Measurements from ENCODE around the gene ACTG1. TPM values are rescaled to one million over a fixed set of nuclear protein-coding genes. Genes with fewer than 3 reads are reported as not detected.
"Not testable (repeated sequence)": the region's sequence is repeated elsewhere in the genome, so short reads cannot be mapped to it uniquely, and the experiment has no call there.

Gene ACTG1
- total RNA-seq, 2 experiments from 2014 or later, result 4,989 to 4,998 TPM

GRCh38 chr17:81538651-81539570 lies 26.3 kb upstream of the ACTG1 start:
- no peak overlapping the region for H3K4me3 Mint-ChIP-seq
- H3K27me3 Mint-ChIP-seq, result peaks cover 28% of the 10 kb centered on the region
- DNase-seq, result no peak
- peaks cover 6% of the 10 kb centered on the region for H3K36me3 Mint-ChIP-seq
- H3K4me1 Mint-ChIP-seq, result no peaks in the 10 kb centered on the region
- no peak overlapping the region for H3K27ac Mint-ChIP-seq
- no peaks in the 10 kb centered on the region for H3K9me3 Mint-ChIP-seq

GRCh38 chr17:81537856-81538555 lies 25.4 kb upstream of the ACTG1 start:
- Mint-ChIP-seq H3K27me3 (peaks cover 28% of the 10 kb centered on the region), H3K27ac (no peak overlapping the region), H3K36me3 (peaks cover 6% of the 10 kb centered on the region), H3K9me3 (no peaks in the 10 kb centered on the region), H3K4me1 (no peaks in the 10 kb centered on the region), H3K4me3 (no peak overlapping the region)
- no peak for DNase-seq

- Mint-ChIP-seq H3K27ac (no peak overlapping the region), H3K4me3 (no peak overlapping the region), H3K9me3 (no peaks in the 10 kb centered on the region), H3K4me1 (no peaks in the 10 kb centered on the region), H3K27me3 (peaks cover 28% of the 10 kb centered on the region), H3K36me3 (peaks cover 6% of the 10 kb centered on the region)
- DNase-seq, result peak; percentile 56
Observed at GRCh38 chr17:81537343-81537855, 24.8 kb upstream of the ACTG1 start.

- Mint-ChIP-seq H3K9me3 (no peaks in the 10 kb centered on the region), H3K36me3 (peaks cover 5% of the 10 kb centered on the region)
Observed at GRCh38 chr17:81536299-81537290, 24.0 kb upstream of the ACTG1 start.

GRCh38 chr17:81535480-81536298 lies 23.1 kb upstream of the ACTG1 start:
- Mint-ChIP-seq H3K27me3 (peaks cover 28% of the 10 kb centered on the region), H3K9me3 (no peaks in the 10 kb centered on the region), H3K36me3 (peaks cover 2% of the 10 kb centered on the region), H3K4me3 (no peak overlapping the region), H3K27ac (no peak overlapping the region), H3K4me1 (no peaks in the 10 kb centered on the region)
- DNase-seq, result no peak

More at GRCh38 chr17:81536299-81537290, 24.0 kb upstream of the ACTG1 start:
- DNase-seq, result peak; percentile 28
- no peak overlapping the region for H3K27ac Mint-ChIP-seq
- no peaks in the 10 kb centered on the region for H3K4me1 Mint-ChIP-seq
- no peak overlapping the region for H3K4me3 Mint-ChIP-seq
- H3K27me3 Mint-ChIP-seq, result peaks cover 28% of the 10 kb centered on the region

GRCh38 chr17:81535007-81535328 lies 22.4 kb upstream of the ACTG1 start:
- no peaks in the 10 kb centered on the region for H3K4me1 Mint-ChIP-seq
- H3K27me3 Mint-ChIP-seq, result peaks cover 28% of the 10 kb centered on the region
- no peaks in the 10 kb centered on the region for H3K9me3 Mint-ChIP-seq
- H3K4me3 Mint-ChIP-seq, result no peak overlapping the region
- H3K27ac Mint-ChIP-seq, result no peak overlapping the region
- no peak for DNase-seq
- peaks cover 2% of the 10 kb centered on the region for H3K36me3 Mint-ChIP-seq

- H3K9me3 Mint-ChIP-seq, result no peaks in the 10 kb centered on the region
- H3K27me3 Mint-ChIP-seq, result peaks cover 28% of the 10 kb centered on the region
Observed at GRCh38 chr17:81534157-81535006, 21.8 kb upstream of the ACTG1 start.

GRCh38 chr17:81533339-81534141 lies 20.9 kb upstream of the ACTG1 start:
- no peaks in the 10 kb centered on the region for H3K4me1 Mint-ChIP-seq
- no peak for DNase-seq
- H3K36me3 Mint-ChIP-seq, result peaks cover 2% of the 10 kb centered on the region
- H3K4me3 Mint-ChIP-seq, result no peak overlapping the region
- no peaks in the 10 kb centered on the region for H3K9me3 Mint-ChIP-seq
- no peak overlapping the region for H3K27ac Mint-ChIP-seq
- peaks cover 28% of the 10 kb centered on the region for H3K27me3 Mint-ChIP-seq

More at GRCh38 chr17:81534157-81535006, 21.8 kb upstream of the ACTG1 start:
- DNase-seq, result no peak
- no peaks in the 10 kb centered on the region for H3K4me1 Mint-ChIP-seq
- H3K4me3 Mint-ChIP-seq, result no peak overlapping the region
- H3K27ac Mint-ChIP-seq, result no peak overlapping the region
- peaks cover 2% of the 10 kb centered on the region for H3K36me3 Mint-ChIP-seq

- peaks cover 23% of the 10 kb centered on the region for H3K27me3 Mint-ChIP-seq
- no peaks in the 10 kb centered on the region for H3K9me3 Mint-ChIP-seq
- no peak overlapping the region for H3K27ac Mint-ChIP-seq
Observed at GRCh38 chr17:81532490-81533287, 20.1 kb upstream of the ACTG1 start.

GRCh38 chr17:81531998-81532404 lies 19.4 kb upstream of the ACTG1 start:
- not testable (repeated sequence) for H3K4me1 Mint-ChIP-seq, H3K27ac Mint-ChIP-seq
- peaks cover 17% of the 10 kb centered on the region for H3K27me3 Mint-ChIP-seq

More at GRCh38 chr17:81532490-81533287, 20.1 kb upstream of the ACTG1 start:
- Mint-ChIP-seq H3K4me1 (no peaks in the 10 kb centered on the region), H3K4me3 (no peak overlapping the region), H3K36me3 (no peaks in the 10 kb centered on the region)
- DNase-seq, result no peak

GRCh38 chr17:81531013-81531412 lies 18.4 kb upstream of the ACTG1 start:
- not testable (repeated sequence) for H3K36me3 Mint-ChIP-seq, DNase-seq, H3K9me3 Mint-ChIP-seq, H3K27ac Mint-ChIP-seq, H3K4me3 Mint-ChIP-seq, H3K4me1 Mint-ChIP-seq
- peaks cover 16% of the 10 kb centered on the region for H3K27me3 Mint-ChIP-seq

More at GRCh38 chr17:81531998-81532404, 19.4 kb upstream of the ACTG1 start:
- not testable (repeated sequence) for H3K9me3 Mint-ChIP-seq, H3K36me3 Mint-ChIP-seq, DNase-seq, H3K4me3 Mint-ChIP-seq

GRCh38 chr17:81529437-81529803 lies 16.8 kb upstream of the ACTG1 start:
- Mint-ChIP-seq H3K27ac (no peak overlapping the region), H3K27me3 (peaks cover 5% of the 10 kb centered on the region), H3K9me3 (no peaks in the 10 kb centered on the region), H3K36me3 (no peaks in the 10 kb centered on the region), H3K4me3 (no peak overlapping the region), H3K4me1 (no peaks in the 10 kb centered on the region)
- no peak for DNase-seq
